ENCODE data around the gene UNCX. TPM values are rescaled to one million over a fixed set of nuclear protein-coding genes. Genes with fewer than 3 reads are reported as not detected.
"Not testable (repeated sequence)": the region's sequence is repeated elsewhere in the genome, so short reads cannot be mapped to it uniquely, and the experiment has no call there.

Gene UNCX
- total RNA-seq, result not detected

DNA sequence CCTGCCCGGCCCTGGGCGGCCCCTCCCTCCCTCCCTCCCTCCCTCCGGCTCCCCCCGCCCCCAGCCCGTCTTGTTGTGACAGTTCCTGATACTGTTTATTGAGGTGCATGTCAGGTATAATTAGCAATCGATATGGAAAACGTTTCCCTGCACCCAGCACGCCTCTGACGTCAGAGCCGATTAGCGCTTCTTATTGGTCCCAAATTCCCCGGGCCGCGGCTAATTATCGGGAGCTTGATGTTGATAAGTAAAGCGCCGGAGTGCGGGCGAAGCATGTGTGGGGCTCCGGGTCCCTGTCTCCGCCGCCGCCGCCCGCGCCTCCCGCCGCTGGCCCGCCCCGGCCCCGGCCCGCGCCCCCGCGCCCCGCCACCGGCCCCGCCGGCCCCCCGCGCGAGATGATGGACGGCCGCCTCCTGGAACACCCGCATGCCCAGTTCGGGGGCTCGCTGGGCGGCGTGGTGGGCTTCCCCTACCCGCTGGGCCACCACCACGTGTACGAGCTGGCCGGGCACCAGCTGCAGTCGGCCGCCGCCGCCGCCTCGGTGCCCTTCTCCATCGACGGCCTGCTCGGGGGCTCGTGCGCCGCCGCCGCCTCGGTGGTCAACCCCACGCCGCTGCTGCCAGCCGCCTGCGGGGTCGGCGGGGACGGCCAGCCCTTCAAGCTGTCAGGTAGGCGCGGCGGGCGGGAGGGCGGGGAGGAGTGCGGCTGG, at the start of gene UNCX:
TSS of gene UNCX (plus strand) at position 250 of the 710 bp plus-strand sequence. CDS start at position 396, 146 bp downstream.
- peak within 1 kb of the TSS; percentile 56 for H3K27ac Mint-ChIP-seq
- no peaks in the 10 kb centered on the region for H3K9me3 Mint-ChIP-seq (ENCODE audit: low read depth)
- H3K4me1 Mint-ChIP-seq, result peaks cover 10% of the 10 kb centered on the region
- DNase-seq (no peak), ATAC-seq (no peak)
- no peak within 1 kb of the TSS for H3K4me3 Mint-ChIP-seq
- CTCF ChIA-PET, result no interaction called here
- H3K27me3 Mint-ChIP-seq, result peaks cover 60% of the 10 kb centered on the region
- peaks cover 5% of the 10 kb centered on the region for H3K36me3 Mint-ChIP-seq

DNA sequence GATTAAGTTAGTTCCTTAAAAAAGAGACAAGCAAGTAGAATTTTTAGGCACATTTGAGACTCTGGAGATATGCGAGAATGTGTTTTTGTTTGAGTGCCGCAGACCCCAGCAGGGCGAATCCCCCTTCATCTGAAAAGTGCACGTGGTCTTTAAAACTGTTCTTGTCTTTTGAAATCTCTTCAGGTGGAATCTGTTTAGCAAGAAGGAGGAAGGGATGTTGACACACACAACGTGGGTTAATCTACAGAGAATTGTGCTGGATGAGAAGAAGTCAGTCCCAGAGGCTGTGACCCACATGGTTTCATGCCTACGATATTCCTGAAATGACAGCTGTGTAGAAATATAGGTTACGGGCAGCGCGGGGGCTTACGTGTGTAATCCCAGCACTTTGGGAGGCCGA, 45.5 kb upstream of the UNCX start:
- no peak for DNase-seq
- Mint-ChIP-seq H3K4me3 (no peak overlapping the region), H3K27ac (no peak overlapping the region), H3K36me3 (peaks cover 6% of the 10 kb centered on the region), H3K9me3 (ENCODE audit: low read depth) (no peaks in the 10 kb centered on the region), H3K27me3 (peaks cover 43% of the 10 kb centered on the region), H3K4me1 (peaks cover 15% of the 10 kb centered on the region)
- CTCF ChIA-PET, result interaction anchor here (1.2 to 4.9 kb wide), 2 partner anchors 11 to 194 kb away, joined by 3 to 42 read pairs; no protein-coding TSS in a partner anchor
- ATAC-seq, result no peak

DNA sequence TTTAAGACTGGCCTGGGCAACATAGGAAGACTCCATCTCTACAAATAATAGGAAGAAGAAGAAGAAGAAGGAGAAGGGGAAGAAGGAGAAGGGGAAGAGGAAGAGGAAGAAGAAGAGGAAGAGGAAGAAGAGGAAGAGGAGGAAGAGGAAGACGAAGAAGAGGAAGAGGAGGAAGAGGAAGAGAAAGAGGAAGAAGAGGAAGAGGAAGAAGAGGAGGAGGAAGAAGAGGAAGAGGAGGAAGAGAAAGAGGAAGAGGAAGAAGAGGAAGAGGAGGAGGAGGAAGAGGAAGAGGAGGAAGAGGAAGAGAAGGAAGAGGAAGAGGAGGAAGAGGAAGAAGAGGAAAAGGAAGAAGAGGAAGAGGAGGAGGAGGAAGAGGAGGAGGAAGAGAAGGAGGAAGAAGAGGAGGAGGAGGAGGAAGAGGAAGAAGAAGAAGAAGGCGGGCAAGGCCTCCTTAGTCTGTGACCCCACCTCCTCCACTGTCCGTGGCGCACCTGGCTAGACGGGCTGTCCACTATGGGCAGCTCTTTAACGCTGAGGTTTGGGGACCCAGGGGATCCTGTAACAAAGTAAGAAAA, 43.9 kb upstream of the UNCX start:
- Mint-ChIP-seq H3K4me3 (no peak overlapping the region), H3K9me3 (ENCODE audit: low read depth) (no peaks in the 10 kb centered on the region), H3K27me3 (peaks cover 39% of the 10 kb centered on the region), H3K27ac (no peak overlapping the region), H3K36me3 (peaks cover 9% of the 10 kb centered on the region), H3K4me1 (peaks cover 22% of the 10 kb centered on the region)
- CTCF ChIA-PET, result interaction anchor here (1.2 to 4.9 kb wide), 2 partner anchors 13 to 114 kb away, joined by 3 to 42 read pairs; no protein-coding TSS in a partner anchor
- ATAC-seq, result no peak
- DNase-seq, result no peak

DNA sequence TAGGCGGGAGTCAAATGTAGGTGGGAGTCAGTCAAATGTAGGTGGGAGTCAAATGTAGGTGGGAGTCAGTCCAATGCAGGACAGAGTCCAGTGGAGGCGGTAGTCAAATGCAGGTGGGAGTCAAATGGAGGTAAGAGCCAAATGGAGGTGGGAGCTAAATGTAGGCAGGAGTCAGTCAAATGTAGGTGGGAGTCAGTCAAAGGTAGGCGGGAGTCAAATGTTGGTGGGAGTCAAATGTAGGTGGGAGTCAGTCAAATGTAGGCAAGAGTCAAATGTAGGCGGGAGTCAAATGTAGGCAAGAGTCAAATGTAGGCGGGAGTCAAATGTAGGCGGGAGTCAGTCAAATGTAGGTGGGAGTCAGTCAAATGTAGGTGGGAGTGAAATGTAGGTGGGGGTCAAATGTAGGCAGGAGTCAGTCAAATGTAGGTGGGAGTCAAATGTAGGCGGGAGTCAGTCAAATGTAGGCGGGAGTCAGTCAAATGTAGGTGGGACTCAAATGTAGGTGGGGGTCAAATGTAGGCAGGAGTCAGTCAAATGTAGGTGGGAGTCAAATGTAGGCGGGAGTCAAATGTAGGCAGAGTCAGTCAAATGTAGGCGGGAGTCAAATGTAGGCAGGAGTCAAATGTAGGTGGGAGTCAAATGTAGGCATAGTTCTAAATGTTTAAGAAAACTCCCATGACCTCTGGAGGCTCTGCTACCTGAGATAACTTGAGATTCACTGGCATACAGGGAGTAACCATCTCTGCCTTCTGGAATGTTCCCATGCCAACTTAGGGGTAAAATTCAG, 42.5 kb upstream of the UNCX start:
- H3K27me3 Mint-ChIP-seq, result peaks cover 45% of the 10 kb centered on the region
- no peak for DNase-seq
- H3K27ac Mint-ChIP-seq, result no peak overlapping the region
- peaks cover 22% of the 10 kb centered on the region for H3K4me1 Mint-ChIP-seq
- CTCF ChIA-PET, result interaction anchor here (0.9 to 4.9 kb wide), 6 partner anchors 7 to 197 kb away, joined by 3 to 52 read pairs (median 12); no protein-coding TSS in a partner anchor
- H3K4me3 Mint-ChIP-seq, result no peak overlapping the region
- peaks cover 9% of the 10 kb centered on the region for H3K36me3 Mint-ChIP-seq
- no peaks in the 10 kb centered on the region for H3K9me3 Mint-ChIP-seq (ENCODE audit: low read depth)
- ATAC-seq, result no peak

DNA sequence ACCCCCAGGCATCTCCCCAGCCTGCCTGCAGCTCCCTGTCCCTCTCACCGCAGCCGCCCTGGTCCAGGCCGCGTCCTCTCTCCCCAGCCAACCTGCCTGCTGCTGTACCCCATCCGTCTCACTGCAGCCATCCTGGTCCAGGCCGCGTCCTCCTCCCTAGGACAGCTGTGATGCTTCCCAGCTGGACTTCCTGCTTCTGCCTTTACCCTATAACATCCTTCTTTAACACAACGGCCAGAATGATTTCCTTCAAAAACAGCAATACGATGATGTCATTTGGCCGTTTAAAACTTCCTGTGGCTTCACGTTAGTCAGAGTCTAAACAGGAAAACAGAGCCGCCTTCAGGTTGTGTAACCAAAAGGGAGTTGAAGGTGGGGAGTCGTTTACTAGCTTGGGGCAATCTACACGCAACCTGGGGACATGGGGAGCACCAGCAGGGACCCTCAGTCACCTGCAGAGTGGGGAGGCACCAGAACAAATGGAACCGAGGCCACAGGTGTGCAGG, 40.4 kb upstream of the UNCX start:
- Mint-ChIP-seq H3K9me3 (ENCODE audit: low read depth) (no peaks in the 10 kb centered on the region), H3K4me1 (peaks cover 22% of the 10 kb centered on the region), H3K27me3 (peaks cover 29% of the 10 kb centered on the region), H3K27ac (peak overlapping the region; percentile 96), H3K36me3 (peaks cover 9% of the 10 kb centered on the region), H3K4me3 (peak overlapping the region; percentile 82)
- CTCF ChIA-PET, result interaction anchor here (1.0 to 4.4 kb wide), 14 partner anchors 9 to 311 kb away, joined by 3 to 52 read pairs (median 4); partner anchors contain the start of gene COX19
- ATAC-seq (peak; percentile 72), DNase-seq (peak; percentile 65)

DNA sequence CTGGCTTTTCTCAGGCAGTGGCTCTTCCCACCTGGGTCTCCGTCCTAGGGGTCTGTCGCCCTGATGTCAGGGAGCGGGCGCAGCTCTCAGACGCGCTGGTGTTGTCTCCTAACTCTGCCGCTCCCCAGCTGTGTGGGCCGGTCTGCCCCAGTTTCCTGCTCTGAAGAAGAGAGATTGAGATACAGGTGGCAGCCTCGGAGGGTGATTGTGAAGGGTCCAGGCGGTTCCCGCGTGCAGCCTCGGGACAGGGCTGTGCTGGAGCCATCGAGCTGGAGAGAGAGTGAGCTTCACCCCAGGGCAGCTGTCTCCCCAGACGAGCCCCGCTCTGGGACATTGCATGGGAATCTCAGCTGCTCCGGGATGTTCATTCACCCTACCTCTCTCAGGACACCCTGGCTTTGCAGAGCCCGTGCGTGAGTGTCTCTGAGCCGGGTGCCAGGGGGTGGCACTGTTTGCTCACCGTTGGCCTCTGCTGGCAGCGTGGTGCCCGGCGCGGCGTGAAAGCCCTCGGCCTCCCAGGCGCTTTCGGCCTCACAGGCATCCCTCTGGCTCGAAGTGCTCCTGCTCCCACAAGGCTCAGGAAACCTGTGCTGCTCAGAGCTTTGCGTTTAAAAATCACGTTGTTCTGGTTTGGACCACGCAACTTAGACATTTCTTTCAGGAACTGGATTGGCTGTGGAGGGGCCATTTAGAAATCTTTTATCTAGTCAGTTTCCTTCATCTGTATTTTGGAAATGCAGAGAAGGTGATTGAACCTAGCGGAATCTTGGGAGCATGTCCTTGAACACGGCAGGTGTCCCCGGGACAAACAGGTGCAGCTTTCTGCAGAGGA, 38.9 kb upstream of the UNCX start:
- no peak overlapping the region for H3K4me3 Mint-ChIP-seq
- DNase-seq (peak; percentile 66), ATAC-seq (peak; percentile 69)
- no peak overlapping the region for H3K27ac Mint-ChIP-seq
- no peaks in the 10 kb centered on the region for H3K9me3 Mint-ChIP-seq (ENCODE audit: low read depth)
- CTCF ChIA-PET, result interaction anchor here (0.8 to 4.4 kb wide), 13 partner anchors 9 to 280 kb away, joined by 3 to 52 read pairs (median 7); no protein-coding TSS in a partner anchor
- H3K27me3 Mint-ChIP-seq, result peaks cover 20% of the 10 kb centered on the region
- H3K36me3 Mint-ChIP-seq, result peaks cover 9% of the 10 kb centered on the region
- peaks cover 22% of the 10 kb centered on the region for H3K4me1 Mint-ChIP-seq

DNA sequence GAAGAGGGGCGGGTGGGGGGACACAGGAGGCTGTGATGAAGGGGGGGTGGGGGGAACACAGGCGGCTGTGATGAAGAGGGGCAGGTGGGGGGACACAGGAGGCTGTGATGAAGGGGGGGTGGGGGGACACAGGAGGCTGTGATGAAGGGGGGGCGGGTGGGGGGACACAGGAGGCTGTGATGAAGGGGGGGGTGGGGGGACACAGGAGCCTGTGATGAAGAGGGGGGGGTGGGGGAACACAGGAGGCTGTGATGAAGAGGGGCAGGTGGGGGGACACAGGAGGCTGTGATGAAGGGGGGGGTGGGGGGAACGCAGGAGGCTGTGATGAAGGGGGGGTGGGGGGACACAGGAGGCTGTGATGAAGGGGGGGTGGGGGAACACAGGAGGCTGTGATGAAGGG, 36.2 kb upstream of the UNCX start:
- H3K27ac Mint-ChIP-seq, H3K4me3 Mint-ChIP-seq: not testable (repeated sequence)

DNA sequence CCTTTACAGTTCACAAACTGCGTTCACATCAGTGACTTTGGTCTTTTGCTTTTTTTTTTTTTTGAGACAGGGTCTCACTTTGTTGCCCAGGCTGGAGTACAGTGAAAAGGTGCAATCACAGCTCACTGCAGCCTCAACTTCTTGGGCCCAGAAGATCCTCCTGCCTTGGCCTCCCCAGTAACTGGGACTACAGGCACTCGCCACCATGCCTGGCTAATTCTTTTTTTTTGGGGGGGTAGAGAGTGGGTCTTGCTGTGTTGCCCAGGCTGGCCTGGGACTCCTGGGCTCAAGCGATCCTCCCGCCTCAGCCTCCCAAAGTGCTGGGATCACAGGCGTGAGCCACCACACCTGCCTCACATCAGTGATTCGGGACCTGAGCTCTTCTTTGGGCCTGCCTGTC, 35.7 kb upstream of the UNCX start:
- CTCF ChIA-PET, result no interaction called here
- Mint-ChIP-seq H3K27me3 (peaks cover 14% of the 10 kb centered on the region), H3K4me3 (no peak overlapping the region), H3K36me3 (peaks cover 4% of the 10 kb centered on the region), H3K9me3 (ENCODE audit: low read depth) (no peaks in the 10 kb centered on the region), H3K27ac (no peak overlapping the region), H3K4me1 (peaks cover 13% of the 10 kb centered on the region)
- no peak for ATAC-seq
- no peak for DNase-seq

More for the DNA sequence above, 36.2 kb upstream of the UNCX start:
- ATAC-seq; DNase-seq; H3K36me3 Mint-ChIP-seq; CTCF ChIA-PET; H3K9me3 Mint-ChIP-seq (ENCODE audit: low read depth): not testable (repeated sequence)
- H3K27me3 Mint-ChIP-seq, result peaks cover 14% of the 10 kb centered on the region
- H3K4me1 Mint-ChIP-seq, result peaks cover 19% of the 10 kb centered on the region

DNA sequence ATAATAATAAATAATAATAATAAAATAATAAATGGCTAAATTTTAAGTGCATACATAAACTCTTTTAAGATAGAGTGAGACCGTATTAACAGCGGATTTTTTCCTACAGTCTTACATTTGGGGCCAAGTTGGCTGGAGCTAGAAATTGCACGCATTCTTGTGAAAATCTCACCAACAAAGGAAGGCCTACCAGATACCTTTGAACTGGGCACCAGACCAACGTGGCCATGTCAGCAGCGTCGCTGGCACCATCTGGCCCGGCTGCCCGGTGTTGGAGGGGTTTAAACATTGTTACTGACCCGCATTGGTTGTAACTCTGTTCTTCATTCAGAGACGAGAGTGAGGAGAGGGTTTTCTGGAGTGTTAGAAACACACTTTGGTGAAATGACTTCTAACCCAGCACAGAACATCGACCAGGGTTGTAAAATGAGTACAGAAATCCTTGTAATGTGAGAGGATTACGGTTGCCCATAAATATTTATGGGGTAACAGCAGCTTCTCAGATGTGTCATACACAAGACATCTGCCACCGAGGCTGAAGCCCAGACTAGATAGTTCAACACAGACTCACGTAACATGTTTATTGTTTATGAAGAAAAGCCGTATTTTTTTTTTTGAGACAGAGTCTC, 34.6 kb upstream of the UNCX start:
- DNase-seq (no peak), ATAC-seq (no peak)
- Mint-ChIP-seq H3K9me3 (ENCODE audit: low read depth) (no peaks in the 10 kb centered on the region), H3K27ac (no peak overlapping the region), H3K27me3 (peaks cover 14% of the 10 kb centered on the region), H3K4me3 (no peak overlapping the region), H3K4me1 (peaks cover 4% of the 10 kb centered on the region), H3K36me3 (no peaks in the 10 kb centered on the region)
- CTCF ChIA-PET, result interaction anchor here (1.2 kb wide), 1 partner anchor 15 kb away, joined by 3 read pairs; no protein-coding TSS in a partner anchor

DNA sequence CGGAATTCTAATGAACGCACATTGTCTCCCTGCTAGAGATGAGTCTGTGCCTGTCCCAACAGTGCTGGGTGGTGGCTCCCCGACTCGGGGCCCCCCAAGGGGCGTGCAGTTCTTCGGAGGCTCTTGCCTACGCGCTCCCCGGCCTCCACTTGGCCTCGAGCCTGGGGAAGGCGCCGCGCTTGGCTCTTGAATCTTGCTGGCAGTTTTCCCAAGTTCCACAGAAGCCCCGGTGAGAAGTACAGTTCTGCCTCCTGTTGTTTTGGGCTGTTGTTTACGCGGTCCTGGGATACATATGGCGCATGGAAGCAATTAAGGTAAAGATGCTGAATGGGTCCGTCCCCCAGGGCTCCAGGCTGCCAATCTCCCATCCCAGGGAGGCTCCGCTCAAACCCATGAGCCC, 32.6 kb upstream of the UNCX start:
- no peak overlapping the region for H3K27ac Mint-ChIP-seq
- ATAC-seq, result no peak
- H3K27me3 Mint-ChIP-seq, result peaks cover 4% of the 10 kb centered on the region
- no peaks in the 10 kb centered on the region for H3K9me3 Mint-ChIP-seq (ENCODE audit: low read depth)
- DNase-seq, result no peak
- no peaks in the 10 kb centered on the region for H3K4me1 Mint-ChIP-seq
- no peak overlapping the region for H3K4me3 Mint-ChIP-seq
- H3K36me3 Mint-ChIP-seq, result no peaks in the 10 kb centered on the region
- CTCF ChIA-PET, result no interaction called here

DNA sequence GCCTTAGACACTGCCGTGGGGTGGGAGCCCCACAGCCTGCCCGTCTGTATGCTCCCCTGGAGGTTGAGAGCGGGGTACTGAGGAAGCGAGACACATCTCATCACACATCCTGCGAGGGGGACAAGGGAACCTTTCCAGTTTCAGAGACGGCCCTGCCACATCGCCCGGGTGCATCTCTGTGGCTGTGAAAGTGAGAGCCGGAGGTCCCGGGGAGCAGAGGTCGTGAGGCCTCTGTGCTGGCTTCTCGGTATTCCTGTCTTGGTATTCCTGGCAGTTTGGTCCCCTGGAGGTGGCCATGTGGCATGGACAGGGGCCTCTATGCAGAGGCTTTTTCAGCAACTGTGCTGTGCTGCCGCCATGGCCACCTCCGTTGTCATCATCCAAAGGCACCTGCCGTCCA, 30.8 kb upstream of the UNCX start:
- CTCF ChIA-PET, result interaction anchor here (0.7 to 1.1 kb wide), 2 partner anchors 8 to 373 kb away, joined by 3 read pairs; no protein-coding TSS in a partner anchor
- ATAC-seq (no peak), DNase-seq (no peak)
- Mint-ChIP-seq H3K27me3 (peaks cover 4% of the 10 kb centered on the region), H3K4me1 (no peaks in the 10 kb centered on the region), H3K36me3 (no peaks in the 10 kb centered on the region), H3K9me3 (ENCODE audit: low read depth) (no peaks in the 10 kb centered on the region), H3K27ac (no peak overlapping the region), H3K4me3 (no peak overlapping the region)

DNA sequence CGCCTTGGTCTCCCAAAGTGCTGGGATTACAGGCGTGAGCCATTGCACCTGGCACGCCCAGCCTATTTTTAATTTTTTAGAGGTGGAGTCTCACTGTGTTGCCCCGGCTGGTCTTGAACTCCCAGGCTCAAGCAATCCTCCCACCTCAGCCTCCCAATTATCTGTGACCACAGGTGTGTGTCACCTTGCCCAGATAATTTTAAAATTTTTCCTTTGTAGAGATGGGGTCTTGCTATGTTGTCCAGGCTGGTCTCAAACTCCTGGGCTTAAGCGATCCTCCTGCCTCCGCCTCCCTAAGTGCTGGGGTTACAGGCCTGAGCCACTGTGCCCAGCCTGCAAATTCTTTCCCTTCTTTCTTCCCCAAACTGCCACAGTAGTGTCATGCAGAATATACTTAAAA, 29.8 kb upstream of the UNCX start:
- ATAC-seq; H3K9me3 Mint-ChIP-seq (ENCODE audit: low read depth); H3K27me3 Mint-ChIP-seq; H3K4me3 Mint-ChIP-seq; DNase-seq; H3K27ac Mint-ChIP-seq; H3K36me3 Mint-ChIP-seq; H3K4me1 Mint-ChIP-seq: not testable (repeated sequence)
- CTCF ChIA-PET, result interaction anchor here (0.7 to 1.1 kb wide), 3 partner anchors 9 to 19 kb away, joined by 3 to 4 read pairs (median 3); no protein-coding TSS in a partner anchor

Measured in activated CD8-positive, alpha-beta memory T cell treated with anti-CD3 and anti-CD28 coated beads, Interleukin-2, amount 10 ng/mL, durations not matched to agents 7 days and 5 days (primary cell).